OCI-LY7 (cell line): ENCODE data around the gene KLHDC8A. TPM values are rescaled to one million over a fixed set of nuclear protein-coding genes. Genes with fewer than 3 reads are reported as not detected.

Experiments used
- BruUV-seq: library from RNA; stranded (reverse); fragments of 400-500 nt; replicated peaks from 2 replicates; lab custom pipeline; 2021; lab: Mats Ljungman, UMichigan
- CTCF ChIA-PET: fragments of 300-600 bp; sonication (Branson Sonifier 250); formaldehyde crosslinking; loops from one replicate; lab custom pipeline; 2022; ENCODE audit warnings: antibody characterized with exemption; ENCODE audit not compliant: unreplicated experiment; lab: Charles Lee
- POLR2A ChIA-PET: fragments of 300-600 bp; sonication (Branson Sonifier 250); formaldehyde crosslinking; loops from one replicate; lab custom pipeline; 2022; ENCODE audit warnings: antibody characterized with exemption; lab: Charles Lee
- DNase-seq: peaks from one replicate; pipeline ENCODE4 v3.0.0-alpha.2; 2015; ENCODE audit warnings: low spot score
- H2AFZ ChIP-seq: fragments of 200-600 bp; sonication (generic), shearing (Covaris generic); 2 replicates; pipeline ENCODE4 v1.6.1; 2014; ENCODE audit warnings: mild to moderate bottlenecking, antibody characterized with exemption, low read length, moderate library complexity
- H3K27ac ChIP-seq: fragments of 200-600 bp; sonication (generic); 2 replicates; pipeline ENCODE4 v1.5.1; 2014; ENCODE audit warnings: mixed run types, low read depth, mild to moderate bottlenecking, moderate library complexity, low read length, inconsistent platforms; ENCODE audit not compliant: poor library complexity, severe bottlenecking
- H3K36me3 ChIP-seq: fragments of 200-600 bp; sonication (generic); 2 replicates; pipeline ENCODE4 v1.6.1; 2014; ENCODE audit warnings: mild to moderate bottlenecking, antibody characterized with exemption, low read length, moderate library complexity, mixed read lengths; ENCODE audit not compliant: insufficient read depth
- H3K4me1 ChIP-seq: fragments of 200-600 bp; sonication (generic); 2 replicates; pipeline ENCODE4 v1.5.1; 2014; ENCODE audit warnings: mild to moderate bottlenecking, low read length; ENCODE audit not compliant: insufficient read depth, poor library complexity, severe bottlenecking
- H3K4me2 ChIP-seq: fragments of 200-600 bp; sonication (generic); 2 replicates; pipeline ENCODE4 v1.6.1; 2014; ENCODE audit warnings: mild to moderate bottlenecking, low read length
- H3K4me3 ChIP-seq: fragments of 200-600 bp; sonication (generic); 2 replicates; pipeline ENCODE4 v1.5.1; 2014; ENCODE audit warnings: mild to moderate bottlenecking, low read depth, low read length; ENCODE audit not compliant: poor library complexity, severe bottlenecking
- H3K79me2 ChIP-seq: fragments of 200-600 bp; sonication (generic); 2 replicates; pipeline ENCODE4 v1.6.1; 2016; ENCODE audit warnings: low read depth, mild to moderate bottlenecking, low read length, moderate library complexity, mixed read lengths; ENCODE audit not compliant: insufficient read depth
- H3K9me2 ChIP-seq: fragments of 200-600 bp; sonication (generic); 2 replicates; pipeline ENCODE4 v1.6.1; 2016; ENCODE audit warnings: mild to moderate bottlenecking, low read length, mixed read lengths; ENCODE audit not compliant: insufficient read depth
- H3K9me3 ChIP-seq: fragments of 200-600 bp; sonication (generic); 2 replicates; pipeline ENCODE4 v1.6.1; 2014; ENCODE audit warnings: mild to moderate bottlenecking, mixed run types, low read length, mixed read lengths
- H4K20me1 ChIP-seq: fragments of 200-600 bp; sonication (generic); 2 replicates; pipeline ENCODE4 v1.6.1; 2014; ENCODE audit warnings: mild to moderate bottlenecking, antibody characterized with exemption, low read length, moderate library complexity, mixed read lengths; ENCODE audit not compliant: insufficient read depth
- CTCF ChIP-seq: fragments of 200-600 bp; sonication (generic); conservative IDR thresholded peaks from 2 replicates; pipeline ENCODE4 v1.5.1; 2014; ENCODE audit warnings: mild to moderate bottlenecking, antibody characterized with exemption, low read length, moderate library complexity, mixed read lengths
- EZH2phosphoT487 ChIP-seq: fragments of 200-600 bp; sonication (generic); IDR thresholded peaks from 2 replicates; pipeline ENCODE4 v1.6.1; 2018; ENCODE audit warnings: low read depth, borderline replicate concordance, mild to moderate bottlenecking, mixed run types, antibody characterized with exemption, low read length, moderate library complexity, mixed read lengths
- intact Hi-C: fragments of 100-400 bp; cut with micrococcal nuclease; formaldehyde crosslinking; loops from one replicate; pipeline ENCODE4 v1.10.0; 2022; ENCODE audit not compliant: unreplicated experiment
- total RNA-seq, 2 experiments: library from RNA; depleted of rRNA in 1 of 2; stranded (reverse); fragments of >200 nt in 1 of 2; shearing (Covaris generic) in 1 of 2; gene quantifications; 2 replicates each; pipeline ENCODE4 v1.2.3, GENCODE V29; 2014 to 2022

KLHDC8A gene
- total RNA-seq, 2 experiments from 2014 or later: not detected

GRCh38 chr1:205375835-205376545, 19.3 kb upstream of the KLHDC8A start:
- DNase-seq: no peak
- intact Hi-C loops: no loop called here
- no TSS peak for BruUV-seq

DNA sequence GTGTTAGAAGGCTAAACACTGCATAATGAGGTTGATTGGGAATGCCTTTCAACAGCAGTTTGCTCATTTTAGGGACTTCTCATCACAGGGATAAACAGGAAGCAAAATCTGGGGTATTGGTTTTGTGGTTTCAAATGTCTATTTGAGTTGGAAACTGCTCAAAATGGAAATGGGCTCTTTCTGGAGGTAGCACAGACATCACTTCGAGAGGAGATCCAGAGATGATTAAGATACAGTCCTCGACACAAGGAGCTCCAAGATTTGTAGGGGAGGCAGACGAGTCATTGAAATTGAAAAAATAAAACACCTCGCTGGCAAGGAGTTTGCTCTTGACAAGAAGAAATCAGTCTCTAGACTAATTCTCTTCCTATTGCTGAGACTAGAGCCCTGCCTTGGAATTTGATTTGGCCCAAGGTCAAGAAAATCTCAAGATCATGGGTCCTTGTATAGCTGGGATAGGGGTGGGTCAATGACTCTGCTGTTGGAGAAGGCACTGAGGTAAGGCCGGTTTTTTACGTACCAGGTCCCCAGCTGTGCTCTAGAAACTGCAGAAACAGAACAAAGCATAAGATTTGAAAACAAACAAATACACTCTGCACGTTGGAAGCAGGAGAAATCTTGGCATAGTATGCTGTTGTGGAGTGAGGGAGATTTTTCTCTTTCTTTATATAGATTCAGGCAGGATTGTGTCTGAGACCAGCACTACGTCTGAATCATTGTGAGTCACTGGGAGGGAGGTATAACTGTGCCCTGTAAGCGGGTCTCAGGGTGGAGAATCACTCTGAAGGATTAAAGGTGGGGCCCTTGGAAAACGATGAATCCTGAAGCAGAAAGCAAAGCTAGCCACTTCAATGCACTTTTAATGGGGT, 17.7 kb upstream of the KLHDC8A start:
- intact Hi-C loops: no loop called here
- Histone ChIP-seq H2AFZ (no peak overlapping the region), H3K9me3 (no peaks in the 10 kb centered on the region), H3K4me2 (no peak overlapping the region), H3K9me2 (no peaks in the 10 kb centered on the region), H4K20me1 (no peaks in the 10 kb centered on the region), H3K4me1 (no peaks in the 10 kb centered on the region), H3K27ac (no peak overlapping the region), H3K36me3 (no peaks in the 10 kb centered on the region), H3K79me2 (no peaks in the 10 kb centered on the region), H3K4me3 (no peak overlapping the region)
- BruUV-seq: no TSS peak
- no peak for TF ChIP-seq EZH2phosphoT487
- no peak for TF ChIP-seq CTCF
- no peak for DNase-seq
- ChIA-PET CTCF (no interaction called here), POLR2A (no interaction called here)

More at GRCh38 chr1:205375835-205376545, 19.3 kb upstream of the KLHDC8A start:
- H3K9me2 ChIP-seq: no peaks in the 10 kb centered on the region
- ChIA-PET POLR2A (no interaction called here), CTCF (no interaction called here)
- H3K36me3 ChIP-seq: no peaks in the 10 kb centered on the region
- no peak overlapping the region for H3K27ac ChIP-seq
- no peak overlapping the region for H3K4me3 ChIP-seq
- H4K20me1 ChIP-seq: no peaks in the 10 kb centered on the region
- TF ChIP-seq CTCF (no peak), EZH2phosphoT487 (no peak)
- no peaks in the 10 kb centered on the region for H3K9me3 ChIP-seq
- no peaks in the 10 kb centered on the region for H3K4me1 ChIP-seq
- H3K79me2 ChIP-seq: no peaks in the 10 kb centered on the region
- no peak overlapping the region for H2AFZ ChIP-seq
- no peak overlapping the region for H3K4me2 ChIP-seq
